GM20431 (cell line): ENCODE data around the gene MCF2L.

Experiments used
- in situ Hi-C: fragments of 300-500 bp; cut with MseI, MboI; formaldehyde crosslinking; loops from one replicate; pipeline ENCODE4 v1.15.0; 2020; ENCODE audit warnings: low sequenced_read_pairs; ENCODE audit not compliant: unreplicated experiment

The MCF2L gene

GRCh38 chr13:112961457-112962369, 7.3 kb upstream of the MCF2L start:
- in situ Hi-C loops: no loop called here

- in situ Hi-C loops: no loop called here
Measured at GRCh38 chr13:112962396-112962795, 6.6 kb upstream of the MCF2L start.

GRCh38 chr13:112962911-112963625, 5.9 kb upstream of the MCF2L start:
- in situ Hi-C loops: no loop called here

GRCh38 chr13:112963641-112964040, 5.4 kb upstream of the MCF2L start:
- in situ Hi-C loops: no loop called here

GRCh38 chr13:112964971-112965492, 4.0 kb upstream of the MCF2L start:
- in situ Hi-C loops: no loop called here

- in situ Hi-C loops: no loop called here
Measured at GRCh38 chr13:112965573-112966115, 3.4 kb upstream of the MCF2L start.

GRCh38 chr13:112966776-112967175, 2.2 kb upstream of the MCF2L start:
- in situ Hi-C loops: no loop called here

GRCh38 chr13:112967686-112968379, 1.2 kb upstream of the MCF2L start:
- in situ Hi-C loops: no loop called here

GRCh38 chr13:112968380-112968909, 569 bp upstream of the MCF2L start:
- in situ Hi-C loops: no loop called here

- in situ Hi-C loops: no loop called here
Measured at GRCh38 chr13:112969692-112970338, 801 bp downstream of the MCF2L start.

- in situ Hi-C loops: no loop called here
Measured at GRCh38 chr13:112970552-112971287, 1.7 kb downstream of the MCF2L start.

GRCh38 chr13:112971288-112971643, 2.3 kb downstream of the MCF2L start:
- in situ Hi-C loops: no loop called here

GRCh38 chr13:112972258-112972657, 3.2 kb downstream of the MCF2L start:
- in situ Hi-C loops: no loop called here

- in situ Hi-C loops: no loop called here
Measured at GRCh38 chr13:112972867-112973576, 4.0 kb downstream of the MCF2L start.

- in situ Hi-C loops: no loop called here
Measured at GRCh38 chr13:112973577-112973951, 4.5 kb downstream of the MCF2L start.

GRCh38 chr13:112974125-112974524, 5.1 kb downstream of the MCF2L start:
- in situ Hi-C loops: no loop called here

- in situ Hi-C loops: no loop called here
Measured at GRCh38 chr13:112974671-112975070, 5.7 kb downstream of the MCF2L start.

GRCh38 chr13:112975401-112975939, 6.5 kb downstream of the MCF2L start:
- in situ Hi-C loops: no loop called here
